Bronchial epithelial cell (primary cell): ENCODE data around the gene PHYHIPL. TPM values are rescaled to one million over a fixed set of nuclear protein-coding genes. Genes with fewer than 3 reads are reported as not detected.
"Not testable (repeated sequence)": the region's sequence is repeated elsewhere in the genome, so short reads cannot be mapped to it uniquely, and the experiment has no call there.

Experiments
- DNase-seq: peaks from one replicate; pipeline ENCODE4 v3.0.0-alpha.2; 2010; ENCODE audit warnings: low read depth
- FAIRE-seq: peaks from 2 replicates; lab custom pipeline; 2011; peaks lifted over from hg19 to GRCh38; lab: Jason Lieb, UNC
- H3K27me3 ChIP-seq: 2 replicates; pipeline ENCODE4 v1.5.1; 2011; ENCODE audit warnings: low read length; ENCODE audit not compliant: control insufficient read depth, insufficient read depth
- H3K36me3 ChIP-seq: 2 replicates; pipeline ENCODE4 v1.5.1; 2011; ENCODE audit warnings: low read length; ENCODE audit not compliant: control insufficient read depth, insufficient read depth
- H3K4me3 ChIP-seq: 2 replicates; pipeline ENCODE4 v1.5.1; 2011; ENCODE audit warnings: mild to moderate bottlenecking, low read depth, low read length, control low read depth
- total RNA-seq: library from RNA; depleted of rRNA; stranded (reverse); fragments of >200 nt; gene quantifications from 2 replicates; pipeline ENCODE4 v1.2.1, GENCODE V29; 2014
- TF ChIP-seq, protein P1 (sequence below): IDR thresholded peaks from 2 replicates; pipeline ENCODE4 v1.5.1; 2011; ENCODE audit warnings: mild to moderate bottlenecking, moderate library complexity, low read length, control low read depth, inconsistent platforms; ENCODE audit not compliant: insufficient read depth, severe bottlenecking

Gene PHYHIPL
- total RNA-seq, 1 donor from 2014 or later, result not detected

DNA sequence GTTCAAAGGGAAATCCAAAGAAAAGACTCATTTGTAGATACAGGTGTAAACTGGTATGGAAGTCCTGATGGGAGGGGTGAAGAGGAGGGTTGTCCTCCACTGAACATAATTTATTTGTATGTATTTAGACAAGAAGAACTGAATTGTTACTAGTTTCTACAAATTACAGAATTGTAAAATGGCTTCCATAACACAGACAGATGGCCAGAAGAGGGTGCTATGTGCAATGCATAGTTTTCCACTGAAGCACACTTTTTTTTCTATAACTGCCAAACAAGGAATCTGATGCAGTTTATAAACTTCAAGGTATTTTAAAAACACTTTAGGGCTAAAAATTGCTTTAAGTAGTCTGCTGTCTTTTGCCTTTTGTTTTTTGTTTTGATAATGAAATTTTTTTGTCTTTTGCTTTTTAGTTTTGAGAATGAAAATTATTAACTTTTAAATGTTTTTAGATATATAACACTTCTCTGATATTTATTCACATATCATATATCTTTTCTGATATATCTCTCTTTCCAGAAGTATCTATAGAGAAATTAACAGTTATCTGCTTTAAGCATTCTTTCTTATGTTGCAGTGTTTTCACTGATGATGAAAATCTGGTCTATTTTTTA, 58.5 kb downstream of the PHYHIPL start:
- H3K4me3 ChIP-seq, result no peak overlapping the region
- no peaks in the 10 kb centered on the region for H3K36me3 ChIP-seq
- H3K27me3 ChIP-seq, result no peaks in the 10 kb centered on the region
- DNase-seq, result peak; percentile 49
- TF ChIP-seq, protein P1, sequence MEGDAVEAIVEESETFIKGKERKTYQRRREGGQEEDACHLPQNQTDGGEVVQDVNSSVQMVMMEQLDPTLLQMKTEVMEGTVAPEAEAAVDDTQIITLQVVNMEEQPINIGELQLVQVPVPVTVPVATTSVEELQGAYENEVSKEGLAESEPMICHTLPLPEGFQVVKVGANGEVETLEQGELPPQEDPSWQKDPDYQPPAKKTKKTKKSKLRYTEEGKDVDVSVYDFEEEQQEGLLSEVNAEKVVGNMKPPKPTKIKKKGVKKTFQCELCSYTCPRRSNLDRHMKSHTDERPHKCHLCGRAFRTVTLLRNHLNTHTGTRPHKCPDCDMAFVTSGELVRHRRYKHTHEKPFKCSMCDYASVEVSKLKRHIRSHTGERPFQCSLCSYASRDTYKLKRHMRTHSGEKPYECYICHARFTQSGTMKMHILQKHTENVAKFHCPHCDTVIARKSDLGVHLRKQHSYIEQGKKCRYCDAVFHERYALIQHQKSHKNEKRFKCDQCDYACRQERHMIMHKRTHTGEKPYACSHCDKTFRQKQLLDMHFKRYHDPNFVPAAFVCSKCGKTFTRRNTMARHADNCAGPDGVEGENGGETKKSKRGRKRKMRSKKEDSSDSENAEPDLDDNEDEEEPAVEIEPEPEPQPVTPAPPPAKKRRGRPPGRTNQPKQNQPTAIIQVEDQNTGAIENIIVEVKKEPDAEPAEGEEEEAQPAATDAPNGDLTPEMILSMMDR, result peak; percentile 62
- FAIRE-seq, result no peak

- FAIRE-seq (no peak), DNase-seq (no peak)
- Histone ChIP-seq H3K4me3 (no peak overlapping the region), H3K36me3 (no peaks in the 10 kb centered on the region), H3K27me3 (no peaks in the 10 kb centered on the region)
- TF ChIP-seq, protein P1, result no peak
Measured at GRCh38 chr10:59236064-59236697, 59.7 kb downstream of the PHYHIPL start.

DNA sequence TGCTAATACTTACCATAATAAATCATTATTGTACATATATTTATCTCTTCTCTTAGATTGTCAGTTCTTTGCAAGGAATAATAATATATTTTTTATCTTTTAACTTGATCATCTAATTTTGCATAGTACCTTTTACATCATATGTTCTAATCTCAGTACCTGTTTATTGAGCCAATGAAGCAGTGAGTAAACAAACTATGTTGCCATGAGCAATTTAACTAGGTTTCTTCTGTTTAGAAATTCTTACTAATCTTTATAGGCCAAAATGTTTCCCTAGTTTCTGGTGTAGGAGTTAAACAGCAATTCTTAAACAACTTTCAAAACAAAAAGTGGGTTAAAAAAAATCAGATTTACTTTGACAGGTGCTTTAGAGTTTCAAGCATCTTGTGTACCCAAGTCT, 61.3 kb downstream of the PHYHIPL start:
- H3K27me3 ChIP-seq, result no peaks in the 10 kb centered on the region
- no peaks in the 10 kb centered on the region for H3K36me3 ChIP-seq
- H3K4me3 ChIP-seq, result no peak overlapping the region
- DNase-seq (no peak), FAIRE-seq (no peak)
- TF ChIP-seq, protein P1, result no peak

GRCh38 chr10:59239108-59239507, 62.7 kb downstream of the PHYHIPL start:
- not testable (repeated sequence) for FAIRE-seq, H3K4me3 ChIP-seq

GRCh38 chr10:59240582-59241183, 64.2 kb downstream of the PHYHIPL start:
- Histone ChIP-seq H3K4me3 (no peak overlapping the region), H3K36me3 (no peaks in the 10 kb centered on the region), H3K27me3 (no peaks in the 10 kb centered on the region)
- FAIRE-seq, result no peak
- DNase-seq, result peak; percentile 38
- TF ChIP-seq, protein P1, result no peak

More at GRCh38 chr10:59239108-59239507, 62.7 kb downstream of the PHYHIPL start:
- not testable (repeated sequence) for H3K36me3 ChIP-seq, H3K27me3 ChIP-seq, DNase-seq

- DNase-seq, result no peak
- Histone ChIP-seq H3K36me3 (no peaks in the 10 kb centered on the region), H3K4me3 (no peak overlapping the region), H3K27me3 (no peaks in the 10 kb centered on the region)
- no peak for FAIRE-seq
- TF ChIP-seq, protein P1, result no peak
Measured at GRCh38 chr10:59242057-59242456, 65.6 kb downstream of the PHYHIPL start.
